A549 (cell line): Measurements from ENCODE around the gene COPS8. TPM values are rescaled to one million over a fixed set of nuclear protein-coding genes. Genes with fewer than 3 reads are reported as not detected.

ENCODE experiments used
- ATAC-seq, 2 experiments: fragments of 200-7000 bp in 1 of 2; fragments of >200 bp in 1 of 2; cut with Nextera tagmentation in 1 of 2; cut with Tn5 transposase in 1 of 2; 3 replicates each; pipeline versions ENCODE4 v1.8.0 to v1.9.1; 2018 to 2020; ENCODE audit warnings: mild to moderate bottlenecking in 1 of 2, moderate library complexity in 1 of 2
- CTCF ChIA-PET: fragments of 300-600 bp; sonication (Branson Sonifier 250); formaldehyde crosslinking; extraction: SDS; loops from one replicate; lab custom pipeline; 2021; ENCODE audit warnings: antibody characterized with exemption, inconsistent platforms; lab: Yijun Ruan, JAX
- POLR2A ChIA-PET: fragments of 350-600 bp; formaldehyde crosslinking; extraction: SDS; loops from one replicate; lab custom pipeline; 2021; ENCODE audit warnings: antibody characterized with exemption, inconsistent platforms; lab: Yijun Ruan, JAX
- DNase-seq, 2 experiments: peaks; one replicate each; pipeline versions ENCODE4 v3.0.0 to v3.0.0-alpha.2; 2011 to 2016; ENCODE audit warnings: low read depth in 1 of 2, low spot score in 1 of 2
- FAIRE-seq: peaks from 2 replicates; lab custom pipeline; 2011; peaks lifted over from hg19 to GRCh38; lab: Jason Lieb, UNC
- H3K27ac ChIP-seq, 2 experiments: fragments of >200 bp; sonication (Bioruptor Twin); formaldehyde crosslinking; 3 replicates each; pipeline ENCODE4 v1.5.1; 2016 to 2017
- H3K4me1 ChIP-seq: fragments of >200 bp; sonication (Bioruptor Twin); formaldehyde crosslinking; 3 replicates; pipeline ENCODE4 v1.6.1; 2016
- H3K4me2 ChIP-seq: fragments of >200 bp; sonication (Bioruptor Twin); formaldehyde crosslinking; 3 replicates; pipeline ENCODE4 v1.6.1; 2016
- H3K4me3 ChIP-seq: fragments of >200 bp; sonication (Bioruptor Twin); formaldehyde crosslinking; 3 replicates; pipeline ENCODE4 v1.5.1; 2016
- H3K9me3 ChIP-seq: fragments of >200 bp; sonication (Bioruptor Twin); formaldehyde crosslinking; 3 replicates; pipeline ENCODE4 v1.6.1; 2016
- ATOH8 ChIP-seq: fragments of 250-450 bp; sonication (Bioruptor Pico); IDR thresholded peaks from 2 replicates; pipeline ENCODE4 v1.5.0; 2020; ENCODE audit warnings: low read depth, mild to moderate bottlenecking, moderate library complexity
- BCL3 ChIP-seq: fragments of >200 bp; sonication (Bioruptor Twin); formaldehyde crosslinking; IDR thresholded peaks from 3 replicates; pipeline ENCODE4 v1.6.1; 2016
- BHLHE40 ChIP-seq: IDR thresholded peaks from 2 replicates; pipeline ENCODE4 v1.6.1; 2012; ENCODE audit warnings: low read depth, low read length, inconsistent platforms
- CBX2 ChIP-seq: fragments of 200-600 bp; sonication (generic); IDR thresholded peaks from 2 replicates; pipeline ENCODE4 v1.6.1; 2016; ENCODE audit warnings: low read depth, mild to moderate bottlenecking, borderline replicate concordance
- CBX8 ChIP-seq: fragments of 200-600 bp; sonication (generic); IDR thresholded peaks from 2 replicates; pipeline ENCODE4 v1.6.1; 2016
- CHD2 ChIP-seq: fragments of 150-350 bp; IDR thresholded peaks from 2 replicates; pipeline ENCODE4 v1.6.1; 2014; ENCODE audit warnings: low read length; ENCODE audit not compliant: partially characterized antibody
- EHMT2 ChIP-seq: fragments of 200-600 bp; sonication (generic); IDR thresholded peaks from 2 replicates; pipeline ENCODE4 v1.6.1; 2016; ENCODE audit warnings: antibody characterized with exemption, low read depth, mild to moderate bottlenecking, moderate library complexity
- ELK1 ChIP-seq: fragments of 150-350 bp; IDR thresholded peaks from 2 replicates; pipeline ENCODE4 v1.6.1; 2014; ENCODE audit warnings: low read depth, mild to moderate bottlenecking, low read length
- EP300 ChIP-seq, 2 experiments: fragments of >200 bp; sonication (Bioruptor Twin); formaldehyde crosslinking; IDR thresholded peaks; 2 replicates in 1 of 2; 3 replicates in 1 of 2; pipeline ENCODE4 v1.6.1; 2016 to 2017
- FOSL2 ChIP-seq, 2 experiments: fragments of 450-650 bp in 1 of 2; fragments of >200 bp in 1 of 2; sonication (Bioruptor Twin) in 1 of 2; formaldehyde crosslinking; IDR thresholded peaks; 2 replicates each; pipeline versions ENCODE4 v1.5.0 to v1.6.1; 2016 to 2020; ENCODE audit warnings: mild to moderate bottlenecking in 1 of 2, moderate library complexity in 1 of 2
- FOXS1 ChIP-seq: fragments of 250-450 bp; sonication (Bioruptor Pico); IDR thresholded peaks from 2 replicates; pipeline ENCODE4 v1.5.0; 2020; ENCODE audit warnings: mild to moderate bottlenecking, moderate library complexity
- HEYL ChIP-seq: fragments of 250-450 bp; sonication (Bioruptor Pico); IDR thresholded peaks from 2 replicates; pipeline ENCODE4 v1.8.0; 2021; ENCODE audit warnings: mild to moderate bottlenecking, moderate library complexity
- HOXA7 ChIP-seq: fragments of 250-450 bp; sonication (Bioruptor Pico); IDR thresholded peaks from 2 replicates; pipeline ENCODE4 v1.5.0; 2020; ENCODE audit warnings: mild to moderate bottlenecking, moderate library complexity
- HOXB13 ChIP-seq: fragments of 250-450 bp; sonication (Bioruptor Pico); IDR thresholded peaks from 2 replicates; pipeline ENCODE4 v1.5.0; 2020; ENCODE audit warnings: low read depth, mild to moderate bottlenecking, moderate library complexity
- JUN ChIP-seq, 2 experiments: fragments of >200 bp; sonication (Bioruptor Twin); formaldehyde crosslinking; IDR thresholded peaks; 2 replicates in 1 of 2; 3 replicates in 1 of 2; pipeline ENCODE4 v1.6.1; 2016 to 2017
- JUNB ChIP-seq: fragments of >200 bp; sonication (Bioruptor Twin); formaldehyde crosslinking; IDR thresholded peaks from 2 replicates; pipeline ENCODE4 v1.6.1; 2016
- KDM1A ChIP-seq: fragments of 200-600 bp; sonication (generic); IDR thresholded peaks from 2 replicates; pipeline ENCODE4 v1.6.1; 2016; ENCODE audit warnings: low read depth, mild to moderate bottlenecking
- KDM5A ChIP-seq: fragments of 200-600 bp; sonication (generic); IDR thresholded peaks from 2 replicates; pipeline ENCODE4 v1.6.1; 2016; ENCODE audit warnings: antibody characterized with exemption, mild to moderate bottlenecking
- MAFK ChIP-seq: fragments of 450-650 bp; IDR thresholded peaks from 2 replicates; pipeline ENCODE4 v1.6.1; 2014; ENCODE audit not compliant: partially characterized antibody
- MAX ChIP-seq: IDR thresholded peaks from 2 replicates; pipeline ENCODE4 v1.6.1; 2012
- MYC ChIP-seq: IDR thresholded peaks from 2 replicates; pipeline ENCODE4 v1.6.1; 2012; ENCODE audit warnings: mild to moderate bottlenecking, inconsistent platforms, low read length, improper control_type of control experiment, borderline replicate concordance
- NFE2L2 ChIP-seq: fragments of 150-350 bp; conservative IDR thresholded peaks from 2 replicates; pipeline ENCODE4 v1.6.1; 2014; ENCODE audit warnings: low read length
- NPAS2 ChIP-seq: fragments of 250-450 bp; sonication (Bioruptor Pico); IDR thresholded peaks from 2 replicates; pipeline ENCODE4 v1.8.0; 2022; ENCODE audit warnings: mild to moderate bottlenecking, moderate library complexity, borderline replicate concordance
- NR3C1 ChIP-seq: fragments of >200 bp; sonication (Bioruptor Twin); formaldehyde crosslinking; IDR thresholded peaks from 3 replicates; pipeline ENCODE4 v1.6.1; 2017
- PHF8 ChIP-seq: fragments of 200-600 bp; sonication (generic); IDR thresholded peaks from 2 replicates; pipeline ENCODE4 v1.6.1; 2016; ENCODE audit warnings: low read depth, mild to moderate bottlenecking, antibody characterized with exemption, moderate library complexity, borderline replicate concordance
- POLR2A ChIP-seq: IDR thresholded peaks from 2 replicates; pipeline ENCODE4 v1.6.1; 2012; ENCODE audit warnings: mild to moderate bottlenecking, low read length
- POLR2AphosphoS2 ChIP-seq: conservative IDR thresholded peaks from 2 replicates; pipeline ENCODE4 v1.6.1; 2012; ENCODE audit warnings: low read length, improper control_type of control experiment, inconsistent platforms
- RAD21 ChIP-seq, 2 experiments: fragments of >200 bp in 1 of 2; sonication (Bioruptor Twin) in 1 of 2; formaldehyde crosslinking in 1 of 2; IDR thresholded peaks in 1 of 2; conservative IDR thresholded peaks in 1 of 2; 2 replicates in 1 of 2; 3 replicates in 1 of 2; pipeline ENCODE4 v1.6.1; 2012 to 2018; ENCODE audit warnings: inconsistent platforms in 1 of 2
- RFX5 ChIP-seq: fragments of 450-650 bp; IDR thresholded peaks from 2 replicates; pipeline ENCODE4 v1.7.1; 2014; ENCODE audit warnings: antibody characterized with exemption, mild to moderate bottlenecking, moderate library complexity
- TFCP2L1 ChIP-seq: fragments of 250-450 bp; sonication (Bioruptor Pico); IDR thresholded peaks from 2 replicates; pipeline ENCODE4 v1.5.0; 2021; ENCODE audit warnings: mild to moderate bottlenecking
- TP53 ChIP-seq: fragments of 250-450 bp; sonication (Bioruptor Pico); IDR thresholded peaks from 2 replicates; pipeline ENCODE4 v1.5.0; 2021; ENCODE audit warnings: mild to moderate bottlenecking, moderate library complexity
- USF2 ChIP-seq: fragments of 450-650 bp; IDR thresholded peaks from 2 replicates; pipeline ENCODE4 v1.6.1; 2014; ENCODE audit warnings: antibody characterized with exemption
- ZC3H11A ChIP-seq: fragments of 450-650 bp; IDR thresholded peaks from 2 replicates; pipeline ENCODE4 v1.6.1; 2014; ENCODE audit warnings: antibody characterized with exemption, mild to moderate bottlenecking
- ZSCAN20 ChIP-seq: fragments of 250-450 bp; sonication (Bioruptor Pico); IDR thresholded peaks from 2 replicates; pipeline ENCODE4 v1.8.0; 2022; ENCODE audit warnings: mild to moderate bottlenecking, moderate library complexity
- WGBS: methylation state at CpG from one replicate; pipeline ENCODE4 v1.1.6; 2017; ENCODE audit errors: missing lambda C conversion rate; 5-methylcytosine and 5-hydroxymethylcytosine counted together
- polyA plus RNA-seq, 4 experiments: library from polyadenylated mRNA; depleted of rRNA in 3 of 4; stranded (reverse); fragments of >200 nt; fragmentation: RNase III in 1 of 4; extraction: RNeasy Plus Mini Kit Qiagen cat#74134 plus additional on column Dnase treatment in 1 of 4; gene quantifications; 2 replicates in 3 of 4; 3 replicates in 1 of 4; pipeline ENCODE4 v1.2.3, GENCODE V29; 2011 to 2017

Gene COPS8
- polyA plus RNA-seq, 2 of the 4 experiments (the other 2 are of a cell fraction): 85.7 to 161 TPM

GRCh38 chr2:237042101-237042500, 43.6 kb upstream of the COPS8 start:
- H3K4me2 ChIP-seq: no peak overlapping the region
- DNase-seq (no peak), FAIRE-seq (no peak), ATAC-seq (no peak)
- CTCF ChIA-PET: interaction anchor here (1.3 kb wide), 1 partner anchor 15 kb away, joined by 4 read pairs; no protein-coding TSS in a partner anchor
- 0 out of 3 replicates have a peak, but pooled peaks cover 6% of the 10 kb centered on the region for H3K9me3 ChIP-seq
- 79% methylated on average over 1 of the region's 1 CpG for WGBS
- H3K27ac ChIP-seq: no peak overlapping the region
- no peaks in the 10 kb centered on the region for H3K4me1 ChIP-seq
- no peak overlapping the region for H3K4me3 ChIP-seq
- POLR2A ChIA-PET: no interaction called here
- TF ChIP-seq TP53 (CRISPR knock-in tag) (no peak), CBX8 (no peak), JUN (IDR thresholded peaks at IDR 0.05) (no peak), ZC3H11A (no peak), USF2 (no peak), RAD21 (conservative IDR thresholded peaks at IDR 0.05 in 1 of 2, IDR thresholded peaks at IDR 0.05 in 1 of 2) (no peak), MAX (no peak), EHMT2 (no peak), KDM1A (no peak), HOXA7 (CRISPR knock-in tag) (no peak), JUNB (no peak), CHD2 (no peak), TFCP2L1 (CRISPR knock-in tag) (no peak), CBX2 (no peak), NPAS2 (no peak), ATOH8 (CRISPR knock-in tag) (no peak), HOXB13 (CRISPR knock-in tag) (no peak), BHLHE40 (no peak)

DNA sequence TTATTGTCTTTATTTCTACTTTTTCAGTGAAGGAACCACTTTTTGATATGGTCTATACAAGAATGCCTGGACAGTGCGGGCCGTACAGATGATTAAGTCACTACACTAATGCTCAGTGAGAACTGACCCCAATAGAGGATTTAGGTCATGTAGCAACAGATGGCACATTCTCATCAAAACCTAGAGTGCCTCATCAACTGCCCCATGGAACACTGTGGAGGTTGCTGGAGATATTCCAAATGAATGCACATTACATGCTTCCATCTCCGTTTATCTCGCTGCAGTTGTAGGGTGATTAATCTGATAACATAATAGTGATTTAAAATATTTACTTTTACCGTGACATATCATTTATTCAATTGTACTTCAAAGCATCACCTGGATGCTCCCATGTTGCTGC, 41.8 kb upstream of the COPS8 start:
- Histone ChIP-seq H3K4me2 (no peak overlapping the region), H3K9me3 (peaks cover 23% of the 10 kb centered on the region), H3K4me3 (no peak overlapping the region), H3K4me1 (no peaks in the 10 kb centered on the region), H3K27ac (no peak overlapping the region)
- no peak for TF ChIP-seq MYC
- no peak for TF ChIP-seq KDM5A
- no peak for TF ChIP-seq PHF8
- TF ChIP-seq EHMT2: no peak
- no peak for TF ChIP-seq NR3C1
- TF ChIP-seq TP53 (CRISPR knock-in tag): no peak
- TF ChIP-seq RFX5: no peak
- no peak for TF ChIP-seq ELK1
- TF ChIP-seq POLR2A: no peak
- no peak for TF ChIP-seq EP300 (IDR thresholded peaks at IDR 0.05)
- TF ChIP-seq BHLHE40: no peak
- no peak for TF ChIP-seq BCL3
- TF ChIP-seq ZSCAN20 (CRISPR knock-in tag): no peak
- no peak for TF ChIP-seq MAFK
- no peak for TF ChIP-seq POLR2AphosphoS2
- TF ChIP-seq FOSL2 (IDR thresholded peaks at IDR 0.05): no peak
- no peak for TF ChIP-seq FOSL2 (CRISPR knock-in tag; IDR thresholded peaks at IDR 0.05)
- TF ChIP-seq NFE2L2: no peak
- TF ChIP-seq FOXS1 (CRISPR knock-in tag): no peak
- TF ChIP-seq MAX: no peak
- no peak for TF ChIP-seq HEYL (CRISPR knock-in tag)
- ATAC-seq (no peak), FAIRE-seq (no peak), DNase-seq (no peak)
- POLR2A ChIA-PET: no interaction called here
- 54% methylated on average over 5 of the region's 5 CpGs for WGBS
- CTCF ChIA-PET: no interaction called here
